PC-3 (cell line): ENCODE data around the gene ZNF165.

ENCODE experiments used
- CTCF ChIP-seq: fragments of 300-600 bp; sonication (generic); conservative IDR thresholded peaks from 2 replicates; pipeline ENCODE4 v1.5.1; 2017; ENCODE audit warnings: antibody characterized with exemption, low read depth, mild to moderate bottlenecking, low read length
- EZH2 ChIP-seq: fragments of 300-600 bp; sonication (generic); IDR thresholded peaks from one replicate; pipeline ENCODE4 v1.6.1; 2017; ENCODE audit warnings: antibody characterized with exemption, mild to moderate bottlenecking, low read length; ENCODE audit not compliant: unreplicated experiment

- TF ChIP-seq CTCF (no peak), EZH2 (no peak)
Observed at GRCh38 chr6:28124971-28125353, 44.6 kb downstream of the ZNF165 start.
